NCI-H510A (cell line): ENCODE measurements around the gene AKT3.
"Not testable (repeated sequence)": the region's sequence is repeated elsewhere in the genome, so short reads cannot be mapped to it uniquely, and the experiment has no call there.

Experiments used
- DNase-seq: peaks from one replicate; lab custom pipeline; 2025; lab: John Stamatoyannopoulos, UW

AKT3 gene

DNA sequence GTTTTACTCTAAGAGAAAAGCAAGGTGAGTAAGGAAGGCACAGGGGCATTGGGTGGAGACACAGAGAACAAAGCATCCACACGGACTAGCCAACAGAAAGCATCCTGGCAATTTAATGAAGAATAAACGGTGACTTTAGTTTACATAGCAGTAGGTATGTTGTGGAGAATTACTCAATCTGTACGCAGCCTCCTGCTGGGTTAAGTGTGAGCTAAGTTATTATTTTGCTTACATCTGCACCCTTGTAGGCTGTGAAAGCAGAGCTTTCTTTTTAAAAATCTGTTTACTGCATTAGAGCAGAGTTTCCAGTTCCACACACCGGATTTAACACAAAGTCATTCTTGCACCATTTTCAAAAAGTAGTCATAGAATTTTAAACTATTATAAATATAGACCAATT lies 144.5 kb downstream of the AKT3 start:
- DNase-seq, result no peak

DNA sequence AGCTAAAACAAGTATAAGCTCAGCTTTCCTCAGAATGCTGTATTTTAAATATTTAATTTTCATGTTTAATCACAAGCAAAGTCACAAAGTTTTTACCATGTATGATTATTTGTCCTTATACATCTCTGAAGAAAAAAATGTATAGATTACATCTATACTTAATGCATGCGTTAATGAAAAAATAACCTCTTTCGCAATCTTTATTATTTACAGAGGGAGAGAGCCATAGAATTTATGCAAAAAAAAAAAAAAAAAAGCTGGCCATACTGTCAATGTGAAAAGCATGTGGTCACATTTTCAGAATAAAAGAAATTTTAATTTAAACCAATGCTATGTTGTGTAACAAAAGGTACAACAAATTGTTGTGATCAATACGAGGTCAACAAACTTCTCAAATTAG lies 148.2 kb downstream of the AKT3 start:
- DNase-seq, result no peak

DNA sequence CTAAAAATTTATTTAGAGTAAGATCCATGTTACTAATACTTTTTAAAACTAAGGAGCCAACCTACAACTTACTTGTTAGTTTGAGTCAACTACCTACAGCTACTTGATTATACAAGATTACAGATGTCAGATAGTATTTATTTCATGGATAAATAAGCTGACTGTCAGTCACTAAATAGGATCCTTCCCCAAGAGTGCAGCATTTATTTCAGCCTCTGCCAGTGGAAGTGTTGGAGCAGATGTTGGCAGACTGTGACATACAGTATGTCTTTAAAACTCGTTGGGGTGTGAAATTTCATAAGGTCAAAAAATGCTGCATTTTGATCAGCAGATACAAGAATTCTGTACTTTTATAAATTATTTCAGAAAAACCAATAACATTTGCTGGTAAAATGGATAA lies 156.2 kb downstream of the AKT3 start:
- DNase-seq, result no peak

DNA sequence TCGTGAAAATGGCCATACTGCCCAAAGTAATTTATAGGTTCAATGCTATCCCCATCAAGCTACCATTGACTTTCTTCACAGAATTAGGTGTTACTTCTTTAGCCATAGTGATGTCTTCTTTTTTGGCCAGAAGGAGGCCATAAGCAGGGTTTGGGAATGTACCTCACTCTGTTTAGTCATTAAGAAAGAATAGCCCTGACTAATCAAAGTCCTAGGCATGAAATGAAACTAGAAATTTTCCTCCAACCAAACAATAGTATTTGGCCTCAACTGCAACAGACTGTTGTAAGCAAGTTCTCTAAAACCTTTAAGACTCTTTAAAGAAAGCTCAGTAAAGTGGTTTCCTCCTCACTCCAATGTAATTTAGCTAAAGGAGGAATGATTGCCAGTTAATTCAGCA lies 163.9 kb downstream of the AKT3 start:
- DNase-seq, result no peak

DNA sequence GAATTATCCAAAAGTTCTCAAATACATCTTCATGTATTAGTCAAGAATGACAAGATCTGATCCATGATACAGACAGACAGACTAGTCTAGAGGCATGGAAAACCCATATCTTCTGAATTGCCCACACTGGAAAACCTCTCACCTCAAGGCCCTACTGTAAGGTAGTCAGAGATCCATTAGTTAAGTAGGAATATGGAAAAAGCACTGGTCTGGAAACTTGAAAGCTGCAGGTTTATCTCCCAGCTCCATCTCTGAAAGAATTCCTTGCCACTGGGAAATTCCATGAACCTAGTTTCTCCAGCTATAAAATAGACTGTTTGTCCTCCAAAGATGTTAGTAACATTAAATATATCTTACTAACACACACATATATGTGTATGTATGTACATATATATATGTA lies 169.2 kb downstream of the AKT3 start:
- no peak for DNase-seq

DNA sequence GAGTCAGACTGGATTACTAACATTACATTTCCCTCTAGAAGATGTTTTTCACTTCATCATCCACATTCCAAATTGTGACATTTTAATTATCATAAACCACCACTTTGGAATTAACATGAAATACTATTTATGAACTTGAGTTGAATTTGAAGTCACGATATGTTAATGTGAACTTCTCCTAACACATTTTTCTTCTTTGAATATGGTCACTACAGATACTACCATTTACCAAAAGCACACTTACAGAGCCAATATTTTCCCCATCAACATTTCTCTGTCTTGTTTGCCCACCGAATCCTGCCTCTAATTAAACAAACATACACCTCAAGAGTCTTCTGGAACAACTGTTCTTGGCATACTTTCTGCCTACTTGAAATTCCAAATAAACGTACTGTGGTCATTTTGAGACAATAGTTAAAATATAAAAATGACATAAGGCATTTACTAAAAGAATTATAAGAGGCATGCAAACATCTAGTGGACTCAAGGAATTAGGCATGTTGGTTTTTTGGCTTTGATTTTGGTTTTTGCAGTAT lies 177.4 kb downstream of the AKT3 start:
- DNase-seq, result no peak

DNA sequence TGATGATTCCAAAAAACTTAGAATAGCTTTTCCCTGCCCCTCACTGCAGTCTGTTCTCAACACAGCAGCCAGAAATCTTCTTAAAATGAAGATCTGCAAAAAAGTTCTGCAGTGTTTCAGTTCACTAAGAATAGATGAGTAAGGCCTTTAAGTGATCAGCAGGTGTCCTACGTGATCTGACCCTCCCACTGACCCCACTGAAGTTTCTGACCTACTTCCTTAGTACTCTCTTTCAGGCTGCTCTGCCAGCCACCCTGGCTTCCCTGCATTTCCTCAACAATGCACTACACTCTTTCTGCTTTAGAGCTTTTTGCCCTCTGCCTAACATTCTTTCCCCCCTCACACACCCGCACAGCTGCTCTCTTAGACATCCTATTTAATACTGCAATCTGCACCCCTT lies 182.5 kb downstream of the AKT3 start:
- DNase-seq, result no peak

DNA sequence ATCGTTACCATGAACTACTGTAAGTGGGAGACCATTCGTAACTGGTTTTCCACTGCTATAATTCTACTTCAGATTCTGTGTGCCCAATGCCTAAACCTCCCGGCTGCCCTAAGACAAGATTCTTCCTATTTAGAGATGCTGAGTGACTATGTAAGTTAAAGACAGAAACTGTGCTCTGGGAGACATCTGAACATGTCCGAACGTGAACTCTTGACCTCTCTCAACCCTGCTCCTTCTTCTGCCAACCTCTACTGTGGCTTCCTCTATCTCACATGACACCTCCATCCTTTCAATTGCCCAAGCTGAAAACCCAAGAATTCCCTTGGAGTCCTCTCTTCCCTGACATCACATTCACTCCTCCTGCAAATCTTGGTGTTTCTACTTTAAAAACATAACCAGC lies 182.9 kb downstream of the AKT3 start:
- no peak for DNase-seq

DNA sequence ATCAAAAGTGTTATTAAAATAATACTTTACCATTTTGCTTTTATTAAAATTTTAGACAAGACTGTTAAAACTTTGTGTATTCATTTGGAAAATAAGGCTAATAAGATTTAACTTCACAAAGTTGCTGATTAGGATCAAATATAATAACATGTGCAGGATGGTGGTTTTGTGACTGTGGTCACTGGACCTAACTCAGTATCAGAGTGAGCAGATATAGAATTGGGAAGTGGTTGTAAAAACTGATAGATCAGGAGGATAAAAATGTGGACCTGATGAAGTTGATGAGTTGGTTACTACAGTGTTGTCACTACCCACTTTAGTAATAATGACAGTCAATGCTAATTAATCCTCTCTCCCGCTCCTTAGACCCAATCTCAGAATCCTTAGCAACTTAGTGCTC lies 186.4 kb downstream of the AKT3 start:
- DNase-seq, result no peak

DNA sequence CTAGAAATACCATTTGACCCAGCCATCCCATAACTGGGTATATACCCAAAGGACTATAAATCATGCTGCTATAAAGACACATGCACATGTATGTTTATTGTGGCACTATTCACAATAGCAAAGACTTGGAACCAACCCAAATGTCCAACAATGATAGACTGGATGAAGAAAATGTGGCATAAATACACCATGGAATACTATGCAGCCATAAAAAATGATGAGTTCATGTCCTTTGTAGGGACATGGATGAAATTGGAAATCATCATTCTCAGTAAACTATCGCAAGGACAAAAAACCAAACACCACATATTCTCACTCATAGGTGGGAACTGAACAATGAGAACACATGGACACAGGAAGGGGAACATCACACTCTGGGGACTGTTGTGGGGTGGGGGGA lies 187.9 kb downstream of the AKT3 start:
- not testable (repeated sequence) for DNase-seq

DNA sequence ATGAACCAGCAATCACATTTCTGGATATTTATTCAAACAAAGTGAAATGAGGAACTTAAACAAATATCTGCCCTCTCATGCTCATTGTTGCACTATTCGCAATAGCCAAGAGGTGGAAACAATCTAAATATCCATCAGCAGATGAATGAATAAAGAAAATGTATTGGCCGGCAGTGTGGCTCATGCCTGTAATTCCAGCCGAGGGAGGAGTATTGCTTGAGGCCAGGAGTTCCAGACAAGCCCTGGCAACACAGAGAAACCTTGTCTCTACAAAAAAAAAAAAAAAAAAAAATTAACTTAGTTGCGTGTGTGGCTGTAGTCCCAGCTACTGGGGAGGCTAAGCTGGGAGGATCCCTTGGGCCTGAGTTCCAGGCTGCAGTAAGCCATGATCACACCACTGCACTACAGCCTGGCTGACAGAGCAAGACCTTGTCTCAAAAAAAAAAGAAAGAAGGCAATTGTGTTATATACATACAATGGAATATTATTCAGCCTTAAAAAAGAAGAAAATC lies 191.4 kb downstream of the AKT3 start:
- DNase-seq, result no peak

DNA sequence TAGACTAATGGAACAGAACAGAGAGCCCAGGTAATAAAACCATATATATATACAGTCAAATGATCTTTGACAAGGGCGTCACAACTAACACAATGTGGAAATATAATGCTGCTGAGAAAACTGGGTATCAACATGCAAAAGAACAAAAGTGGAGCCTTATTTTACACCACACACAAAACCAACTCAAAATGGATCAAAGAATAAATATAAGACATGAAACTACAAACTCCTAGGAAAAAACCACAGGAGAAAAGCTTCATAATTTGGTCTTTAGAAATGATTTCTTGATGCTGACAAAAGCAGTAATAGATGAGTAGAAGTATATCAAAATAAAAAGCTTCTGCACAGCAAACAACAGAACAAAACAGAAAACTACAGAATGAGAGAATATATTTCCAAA lies 192.2 kb downstream of the AKT3 start:
- no peak for DNase-seq

DNA sequence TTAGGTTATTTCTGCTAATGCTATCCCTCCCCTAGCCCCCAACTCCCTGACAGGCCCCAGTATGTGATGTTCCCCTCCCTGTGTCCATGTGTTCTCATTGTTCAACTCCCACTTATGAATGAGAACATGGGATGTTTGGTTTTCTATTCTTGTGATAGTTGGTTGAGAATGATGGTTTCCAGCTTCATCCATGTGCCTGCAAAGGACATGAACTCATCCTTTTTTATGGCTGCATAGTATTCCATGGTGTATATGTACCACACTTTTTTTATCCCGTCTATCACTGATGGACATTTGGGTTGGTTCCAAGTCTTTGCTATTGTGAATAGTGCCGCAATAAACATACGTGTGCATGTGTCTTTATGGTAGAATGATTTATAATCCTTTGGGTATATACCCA lies 200.5 kb downstream of the AKT3 start:
- DNase-seq, result not testable (repeated sequence)

DNA sequence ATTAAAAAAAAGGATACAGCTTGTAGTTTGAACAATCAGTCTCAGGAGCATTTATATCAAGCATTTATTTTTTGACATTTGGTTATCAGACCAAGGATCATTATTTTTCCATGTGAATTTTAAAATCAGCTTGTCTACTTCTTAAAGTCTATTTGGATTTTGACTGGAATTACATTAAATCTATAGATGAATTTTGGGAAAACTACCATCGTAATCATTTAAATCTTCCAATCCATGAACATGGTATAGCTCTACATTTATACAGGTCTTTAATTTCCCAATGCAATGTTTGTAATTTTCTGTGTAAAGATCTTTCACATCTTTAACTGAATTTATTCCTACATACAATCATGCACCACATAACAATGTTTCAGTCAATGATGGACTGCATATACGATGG lies 203.2 kb downstream of the AKT3 start:
- no peak for DNase-seq

DNA sequence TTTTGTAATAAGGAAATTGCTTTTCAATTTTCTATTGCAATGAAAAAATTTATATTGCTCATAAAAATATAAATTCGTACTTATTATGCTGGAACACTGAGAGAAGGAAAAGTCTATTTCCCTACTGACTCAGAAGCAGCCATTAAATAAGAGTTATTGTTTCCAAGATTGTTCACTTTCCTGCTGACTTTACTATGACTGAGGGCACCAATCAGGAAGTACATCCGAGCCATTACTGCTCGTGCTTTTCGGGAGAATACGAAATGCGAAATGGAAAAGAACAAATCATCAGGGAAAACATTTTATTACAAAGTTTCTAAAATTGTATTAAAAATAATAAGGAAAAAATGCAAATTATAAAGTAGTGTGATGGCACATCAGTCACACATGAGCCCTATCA lies 204.8 kb downstream of the AKT3 start:
- DNase-seq, result no peak

DNA sequence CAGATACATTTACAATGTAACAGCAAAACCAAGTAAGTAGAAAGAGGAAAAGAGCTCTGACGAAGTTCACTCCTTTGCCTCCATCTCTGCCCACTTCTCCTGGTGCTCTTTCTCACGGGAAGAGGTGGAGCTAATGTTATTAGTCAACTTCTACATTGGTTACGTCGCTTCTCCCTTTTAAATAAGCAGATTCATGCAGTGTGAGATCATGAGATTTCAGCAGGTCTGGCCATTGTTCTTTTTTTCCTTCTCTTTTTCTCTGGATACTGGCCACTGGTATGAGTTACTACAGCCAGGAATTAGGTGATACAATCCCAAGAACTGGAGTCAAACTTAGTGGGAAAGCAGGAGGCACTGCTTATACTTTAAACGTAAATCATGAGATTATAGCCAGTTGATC lies 207.1 kb downstream of the AKT3 start:
- DNase-seq, result no peak

DNA sequence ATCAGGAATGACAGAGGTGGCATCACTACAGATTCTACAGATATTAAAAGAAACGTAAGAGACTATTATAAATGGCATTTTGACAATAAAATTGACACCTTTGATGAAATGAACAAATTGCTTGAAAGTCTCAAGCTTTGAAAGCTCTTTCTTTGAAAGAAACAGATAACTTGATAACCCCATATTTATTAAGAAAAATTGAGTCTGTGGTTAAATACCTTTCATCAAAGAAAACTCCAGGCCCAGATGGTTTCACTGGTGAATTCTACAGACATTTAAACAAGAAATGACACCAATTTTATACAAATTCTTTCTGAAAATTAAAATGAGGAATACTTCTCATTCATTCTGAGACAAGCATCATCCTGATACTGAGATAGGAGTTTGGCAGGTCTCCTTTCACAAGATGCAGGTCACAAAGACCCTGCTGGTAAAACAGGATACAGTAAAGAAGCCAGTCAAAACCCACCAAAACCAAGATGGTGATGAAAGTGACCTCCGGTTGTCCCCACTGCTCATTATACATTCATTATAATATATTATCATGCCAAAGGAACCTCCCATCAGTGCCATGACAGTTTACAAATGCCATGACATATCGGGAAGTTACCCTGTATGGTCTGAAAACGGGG lies 210.9 kb downstream of the AKT3 start:
- no peak for DNase-seq

DNA sequence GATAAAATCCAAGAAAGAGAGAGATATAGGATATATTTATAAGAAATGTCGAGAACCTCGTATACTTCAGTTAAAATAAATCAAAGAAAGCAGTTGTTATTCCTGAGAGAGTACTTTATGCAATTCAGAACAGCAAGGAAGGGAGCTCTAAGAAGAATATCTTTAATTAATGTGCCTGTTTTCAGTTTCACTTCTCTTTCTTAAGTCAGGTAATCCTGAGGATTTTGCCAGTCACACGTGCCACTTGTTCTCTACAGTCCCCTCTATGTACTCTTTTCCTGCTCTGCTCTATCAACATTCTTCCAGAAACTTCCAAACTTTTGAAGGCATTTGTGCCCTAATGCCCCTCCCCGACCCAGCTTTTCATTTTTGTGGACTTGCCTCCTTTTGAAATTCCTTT lies 211.9 kb downstream of the AKT3 start:
- no peak for DNase-seq

DNA sequence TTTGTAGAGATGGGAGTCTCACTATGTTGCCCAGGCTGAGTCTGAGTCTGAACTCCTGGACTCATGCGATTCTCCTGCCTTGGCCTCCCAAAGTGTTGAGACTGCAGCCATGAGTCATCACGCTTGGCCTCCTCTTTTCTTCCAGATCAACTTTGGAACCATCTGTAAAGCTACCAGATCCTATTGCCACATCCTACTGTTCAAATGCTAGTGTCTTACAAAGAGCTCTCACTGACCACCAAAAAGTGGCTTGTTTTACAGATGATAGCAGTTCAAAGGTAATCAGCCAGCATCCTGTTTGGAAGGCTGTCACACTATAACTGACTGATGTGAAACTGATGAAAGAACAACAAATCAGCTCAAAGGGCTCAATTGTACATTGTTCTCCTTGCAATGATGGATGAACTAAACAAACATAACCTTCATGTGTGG lies 221.6 kb downstream of the AKT3 start:
- no peak for DNase-seq

DNA sequence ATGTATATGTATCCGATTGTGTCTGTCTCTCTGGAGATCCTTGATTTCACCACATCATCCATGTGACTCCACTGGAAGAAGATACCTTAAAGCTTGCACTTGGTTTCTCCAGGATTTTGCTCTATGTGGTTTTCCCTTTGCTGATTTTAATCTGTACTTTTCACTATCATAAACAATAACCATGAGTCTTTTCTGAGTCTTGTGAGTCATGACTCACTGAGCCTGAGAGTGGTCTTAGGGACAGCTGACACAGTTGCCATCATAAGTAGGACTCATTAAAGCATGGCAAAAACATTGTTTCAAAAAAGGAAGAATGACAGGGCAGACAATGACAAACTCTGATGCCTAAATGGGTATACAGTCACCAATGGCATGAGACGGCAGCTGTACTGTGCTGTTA lies 226.2 kb downstream of the AKT3 start:
- DNase-seq, result no peak

DNA sequence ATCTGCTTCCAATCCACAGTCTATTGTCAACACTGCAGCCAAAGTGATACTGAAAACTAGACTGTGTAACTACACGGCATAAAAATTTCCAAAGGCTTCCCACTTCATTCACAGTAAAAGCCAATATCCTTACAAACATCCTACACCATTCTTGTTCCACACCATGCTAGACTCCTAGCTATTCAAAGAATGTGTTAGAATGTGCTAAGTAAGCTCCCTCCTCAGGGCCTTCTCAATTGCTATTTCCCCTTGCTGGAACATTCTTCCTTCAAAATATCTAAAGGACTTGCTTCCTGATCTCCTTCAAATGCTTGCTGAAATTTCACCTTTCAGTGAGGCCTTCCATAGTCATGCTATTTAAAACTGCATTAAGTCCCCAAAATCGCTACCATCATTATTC lies 228.1 kb downstream of the AKT3 start:
- DNase-seq, result no peak

DNA sequence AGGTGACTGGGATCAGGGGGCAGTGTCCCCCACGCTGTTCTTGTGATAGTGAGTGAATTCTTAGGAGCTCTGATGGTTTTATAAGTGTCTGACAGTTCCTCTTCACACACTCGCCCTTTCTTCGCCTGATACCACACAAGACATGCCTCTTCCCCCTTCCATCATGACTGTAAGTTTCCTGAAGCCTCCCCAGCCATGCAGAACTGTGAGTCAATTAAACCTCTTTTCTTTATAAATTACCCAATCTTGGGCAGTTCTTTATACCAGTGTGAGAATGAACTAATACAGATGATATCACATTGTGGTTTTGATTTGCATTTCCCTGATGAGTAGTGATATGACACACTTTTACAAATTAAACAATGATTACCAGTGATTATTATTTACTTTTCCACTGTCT lies 229.9 kb downstream of the AKT3 start:
- DNase-seq, result no peak

DNA sequence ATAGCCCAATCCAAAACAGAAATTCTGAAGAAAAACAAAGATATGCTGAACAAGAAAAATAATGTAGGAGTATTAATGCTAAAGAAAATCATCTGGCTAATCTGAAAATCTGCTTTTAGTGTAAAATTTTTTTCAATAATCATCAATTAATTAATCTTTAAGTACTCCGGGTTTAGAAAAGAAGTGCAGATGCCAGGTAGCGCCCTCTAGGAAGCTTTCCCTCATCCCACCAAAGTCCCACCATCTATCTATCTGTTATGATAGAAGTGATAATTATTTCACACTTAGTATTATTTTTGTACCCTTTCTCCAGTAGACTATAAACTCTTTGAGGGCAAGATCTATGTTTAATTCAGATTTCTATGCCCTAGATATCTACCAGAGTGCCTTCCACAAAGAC lies 240.3 kb downstream of the AKT3 start:
- no peak for DNase-seq

DNA sequence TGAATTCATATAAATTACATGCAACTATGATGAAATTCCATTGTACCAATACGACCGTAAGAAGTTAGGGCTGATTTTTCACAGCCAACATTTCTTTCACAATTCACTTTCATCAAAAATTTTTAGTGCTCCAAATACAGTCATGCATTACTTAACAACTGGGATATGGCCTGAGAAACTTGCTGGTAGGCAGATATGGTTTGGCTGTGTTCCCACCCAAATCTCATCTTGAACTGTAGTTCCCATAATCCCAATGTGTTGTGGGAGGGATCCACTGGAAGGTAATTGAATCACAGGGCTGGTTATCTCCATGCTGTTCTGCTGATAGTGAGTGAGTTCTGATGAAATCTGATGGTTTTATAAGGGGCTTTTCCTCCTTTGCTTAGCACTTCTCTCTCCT lies 244.4 kb downstream of the AKT3 start:
- no peak for DNase-seq
